CD4-positive, CD25-positive, alpha-beta regulatory T cell (primary cell): ENCODE results near the gene GMNN. TPM values are rescaled to one million over a fixed set of nuclear protein-coding genes. Genes with fewer than 3 reads are reported as not detected.
"Not testable (repeated sequence)": the region's sequence is repeated elsewhere in the genome, so short reads cannot be mapped to it uniquely, and the experiment has no call there.

Experiments used
- ATAC-seq, 2 donors: fragments of 150-1000 bp; cut with Tn5 transposase; one replicate each; pipeline ENCODE4 v1.10.0; 2021; ENCODE audit warnings: low read depth in 2 of 2, moderate number of reproducible peaks in 2 of 2, moderate library complexity in 1 of 2
- DNase-seq, 3 donors: peaks; one replicate each; pipeline versions ENCODE4 v3.0.0 to v3.0.0-alpha.2; 2012 to 2022; ENCODE audit warnings: mixed read lengths in 1 of 3
- H3K27ac ChIP-seq: one replicate; pipeline ENCODE4 v1.7.0; 2013; ENCODE audit warnings: mild to moderate bottlenecking, low read length; ENCODE audit not compliant: insufficient read depth, poor library complexity, severe bottlenecking
- H3K27me3 ChIP-seq: one replicate; pipeline ENCODE4 v1.7.0; 2013; ENCODE audit warnings: low read length; ENCODE audit not compliant: control insufficient read depth, insufficient read depth
- H3K36me3 ChIP-seq: one replicate; pipeline ENCODE4 v1.7.0; 2013; ENCODE audit warnings: mild to moderate bottlenecking, low read length, moderate library complexity; ENCODE audit not compliant: control insufficient read depth, insufficient read depth
- H3K4me1 ChIP-seq: 2 replicates; pipeline ENCODE4 v1.7.0; 2013; ENCODE audit warnings: mild to moderate bottlenecking, low read length; ENCODE audit not compliant: insufficient read depth, control insufficient read depth, poor library complexity, severe bottlenecking
- H3K4me3 ChIP-seq: one replicate; pipeline ENCODE4 v1.7.0; 2013; ENCODE audit warnings: low read depth, mild to moderate bottlenecking, low read length, moderate library complexity
- H3K9me3 ChIP-seq, 2 experiments: 1 replicate in 1 of 2; 2 replicates in 1 of 2; pipeline ENCODE4 v1.7.0; 2013; ENCODE audit warnings: low read length in 2 of 2, mild to moderate bottlenecking in 1 of 2, moderate library complexity in 1 of 2; ENCODE audit not compliant: control insufficient read depth in 2 of 2
- H3K27ac Mint-ChIP-seq, 3 donors: one replicate each; pipeline ENCODE4 v1.8.0; 2020 to 2022; ENCODE audit warnings: mild to moderate bottlenecking in 3 of 3, mixed read lengths in 3 of 3, moderate library complexity in 2 of 3
- H3K27me3 Mint-ChIP-seq: one replicate; pipeline ENCODE4 v1.8.0; 2022; ENCODE audit warnings: mild to moderate bottlenecking, mixed read lengths
- H3K36me3 Mint-ChIP-seq: one replicate; pipeline ENCODE4 v1.8.0; 2020; ENCODE audit warnings: mixed read lengths
- H3K4me1 Mint-ChIP-seq, 4 donors: one replicate each; pipeline ENCODE4 v1.8.0; 2020 to 2022; ENCODE audit warnings: mixed read lengths in 4 of 4, mild to moderate bottlenecking in 1 of 4
- H3K4me3 Mint-ChIP-seq, 4 donors: one replicate each; pipeline ENCODE4 v1.8.0; 2020 to 2022; ENCODE audit warnings: mild to moderate bottlenecking in 4 of 4, mixed read lengths in 4 of 4, moderate library complexity in 3 of 4
- H3K9me3 Mint-ChIP-seq, 7 donors: one replicate each; pipeline ENCODE4 v1.8.0; 2020 to 2022; ENCODE audit warnings: mixed read lengths in 7 of 7, mild to moderate bottlenecking in 3 of 7, moderate library complexity in 2 of 7
- polyA plus RNA-seq, 4 donors: library from polyadenylated mRNA; unstranded; fragments of 300-500 nt; fragmentation: Illumina TruSeq; gene quantifications; one replicate each; pipeline ENCODE4 v1.2.3, GENCODE V29; 2021
- total RNA-seq: library from RNA; stranded (reverse); gene quantifications from one replicate; pipeline ENCODE4 v1.2.3, GENCODE V29; 2022

GMNN gene
- total and polyA plus RNA-seq, 5 donors from 2014 or later: 9.1 to 28.3 (median 12.3) TPM

- no peaks in the 10 kb centered on the region for H3K36me3 ChIP-seq
- no peak for ATAC-seq
- peak overlapping the region in 2 of 3 donors; percentile 11 to 17 for H3K27ac Mint-ChIP-seq
These were observed 11.2 kb upstream of the GMNN start for GRCh38 chr6:24763578-24763977.

GRCh38 chr6:24764833-24765828 is 9.6 kb upstream of the GMNN start:
- H3K4me1 Mint-ChIP-seq: peaks cover 0 to 11% (median 1%) of the 10 kb centered on the region in 4 donors
- not testable (repeated sequence) for H3K36me3 ChIP-seq, H3K4me1 ChIP-seq, H3K27me3 Mint-ChIP-seq, H3K4me3 ChIP-seq, H3K27ac Mint-ChIP-seq, H3K27me3 ChIP-seq, H3K4me3 Mint-ChIP-seq, H3K9me3 Mint-ChIP-seq, H3K36me3 Mint-ChIP-seq, DNase-seq, H3K27ac ChIP-seq, ATAC-seq, H3K9me3 ChIP-seq

More at GRCh38 chr6:24763578-24763977, 11.2 kb upstream of the GMNN start:
- no peaks in the 10 kb centered on the region for H3K9me3 Mint-ChIP-seq
- Histone ChIP-seq H3K27me3 (no peaks in the 10 kb centered on the region), H3K4me1 (no peaks in the 10 kb centered on the region), H3K27ac (no peak overlapping the region), H3K4me3 (no peak overlapping the region), H3K9me3 (no peaks in the 10 kb centered on the region)
- no peak for DNase-seq
- no peaks in the 10 kb centered on the region for H3K36me3 Mint-ChIP-seq
- H3K27me3 Mint-ChIP-seq: no peaks in the 10 kb centered on the region
- no peak overlapping the region for H3K4me3 Mint-ChIP-seq
- H3K4me1 Mint-ChIP-seq: peaks cover 0 to 11% (median 1%) of the 10 kb centered on the region in 4 donors

GRCh38 chr6:24765968-24766367 is 8.8 kb upstream of the GMNN start:
- H3K4me3 ChIP-seq, H3K9me3 Mint-ChIP-seq, H3K36me3 Mint-ChIP-seq, H3K4me1 ChIP-seq, H3K36me3 ChIP-seq, H3K27me3 Mint-ChIP-seq, H3K27ac Mint-ChIP-seq, H3K27ac ChIP-seq, H3K27me3 ChIP-seq, DNase-seq, ATAC-seq, H3K4me3 Mint-ChIP-seq, H3K9me3 ChIP-seq: not testable (repeated sequence)
- H3K4me1 Mint-ChIP-seq: peaks cover 0 to 11% (median 1%) of the 10 kb centered on the region in 4 donors

- no peaks in the 10 kb centered on the region for H3K9me3 Mint-ChIP-seq
- no peak overlapping the region for H3K27ac Mint-ChIP-seq
- H3K27me3 ChIP-seq: no peaks in the 10 kb centered on the region
- no peaks in the 10 kb centered on the region for H3K4me1 ChIP-seq
- no peaks in the 10 kb centered on the region for H3K9me3 ChIP-seq
- ATAC-seq (peak; percentile 56 to 71), DNase-seq (peak in 2 of 3 donors; percentile 48 to 53)
- H3K27ac ChIP-seq: no peak overlapping the region
- H3K4me3 ChIP-seq: no peak overlapping the region
- H3K36me3 ChIP-seq: no peaks in the 10 kb centered on the region
- no peaks in the 10 kb centered on the region for H3K27me3 Mint-ChIP-seq
- H3K4me3 Mint-ChIP-seq: no peak overlapping the region
- H3K4me1 Mint-ChIP-seq: peaks cover 0 to 11% (median 1%) of the 10 kb centered on the region in 4 donors
- no peaks in the 10 kb centered on the region for H3K36me3 Mint-ChIP-seq
These were observed 7.9 kb upstream of the GMNN start for GRCh38 chr6:24766680-24767462.

- Mint-ChIP-seq H3K4me3 (no peak overlapping the region), H3K27ac (no peak overlapping the region), H3K4me1 (peaks cover 0 to 10% (median 1%) of the 10 kb centered on the region in 4 donors), H3K9me3 (no peaks in the 10 kb centered on the region), H3K36me3 (no peaks in the 10 kb centered on the region), H3K27me3 (no peaks in the 10 kb centered on the region)
- H3K27ac ChIP-seq: no peak overlapping the region
- H3K36me3 ChIP-seq: no peaks in the 10 kb centered on the region
- DNase-seq: no peak
- ATAC-seq: no peak
- H3K27me3 ChIP-seq: no peaks in the 10 kb centered on the region
- H3K9me3 ChIP-seq: no peaks in the 10 kb centered on the region
- no peaks in the 10 kb centered on the region for H3K4me1 ChIP-seq
- H3K4me3 ChIP-seq: no peak overlapping the region
These were observed 6.4 kb upstream of the GMNN start for GRCh38 chr6:24768361-24768760.

GRCh38 chr6:24775520-24776058 is 852 bp downstream of the GMNN start:
- peak in 1 of 3 donors; percentile 8 for DNase-seq
- Mint-ChIP-seq H3K9me3 (no peaks in the 10 kb centered on the region), H3K27me3 (peaks cover 4% of the 10 kb centered on the region), H3K4me1 (peaks cover 14 to 38% (median 25%) of the 10 kb centered on the region in 4 donors), H3K36me3 (peaks cover 2% of the 10 kb centered on the region), H3K4me3 (peak overlapping the region; percentile 99 to 100 (median 99)), H3K27ac (peak overlapping the region; percentile 75 to 98 (median 97))
- peak in 1 of 2 donors; percentile 6 for ATAC-seq
- peaks cover 25% of the 10 kb centered on the region for H3K4me1 ChIP-seq
- H3K4me3 ChIP-seq: peak overlapping the region; percentile 89
- H3K27me3 ChIP-seq: no peaks in the 10 kb centered on the region
- no peaks in the 10 kb centered on the region for H3K9me3 ChIP-seq
- peak overlapping the region; percentile 97 for H3K27ac ChIP-seq
- H3K36me3 ChIP-seq: no peaks in the 10 kb centered on the region

GRCh38 chr6:24777227-24777626 is 2.5 kb downstream of the GMNN start:
- H3K9me3 ChIP-seq: no peaks in the 10 kb centered on the region
- peak overlapping the region; percentile 89 for H3K4me3 ChIP-seq
- H3K4me1 Mint-ChIP-seq: peaks cover 14 to 38% (median 27%) of the 10 kb centered on the region in 4 donors
- H3K27ac ChIP-seq: no peak overlapping the region
- no peaks in the 10 kb centered on the region for H3K9me3 Mint-ChIP-seq
- H3K27ac Mint-ChIP-seq: no peak overlapping the region
- H3K4me1 ChIP-seq: peaks cover 25% of the 10 kb centered on the region
- H3K36me3 ChIP-seq: peaks cover 9% of the 10 kb centered on the region
- peak overlapping the region in 1 of 4 donors; percentile 100 for H3K4me3 Mint-ChIP-seq
- H3K36me3 Mint-ChIP-seq: peaks cover 15% of the 10 kb centered on the region
- H3K27me3 ChIP-seq: no peaks in the 10 kb centered on the region
- DNase-seq (no peak), ATAC-seq (no peak)
- peaks cover 4% of the 10 kb centered on the region for H3K27me3 Mint-ChIP-seq
